Ovary (tissue), 9 donors: Measurements from ENCODE around the gene ASCL2. TPM values are rescaled to one million over a fixed set of nuclear protein-coding genes. Genes with fewer than 3 reads are reported as not detected.

Experiments
- DNase-seq, 5 donors: peaks; one replicate each; pipeline ENCODE4 v3.0.0-alpha.2; 2019 to 2020
- H3K27ac ChIP-seq, 2 donors: fragments of 200-600 bp; one replicate each; pipeline versions ENCODE4 v1.5.1 to v1.8.0; 2019 to 2022
- H3K27me3 ChIP-seq: fragments of 200-600 bp; one replicate; pipeline ENCODE4 v1.8.0; 2022
- H3K36me3 ChIP-seq: fragments of 200-600 bp; sonication (generic); one replicate; pipeline ENCODE4 v1.5.1; 2019
- H3K4me1 ChIP-seq: one replicate; pipeline ENCODE4 v1.8.1; 2013; ENCODE audit warnings: mild to moderate bottlenecking, moderate library complexity; ENCODE audit not compliant: insufficient read depth
- H3K4me3 ChIP-seq: fragments of 200-600 bp; sonication (generic); one replicate; pipeline ENCODE4 v1.5.1; 2017
- H3K9me3 ChIP-seq, 2 donors: fragments of 200-600 bp in 1 of 2; sonication (generic) in 1 of 2; one replicate each; pipeline versions ENCODE4 v1.5.1 to v1.8.1; 2013 to 2019; ENCODE audit warnings: mild to moderate bottlenecking in 1 of 2, moderate library complexity in 1 of 2
- EP300 ChIP-seq: sonication (generic); formaldehyde crosslinking; IDR thresholded peaks from one replicate; pipeline ENCODE4 v1.6.1; 2017; ENCODE audit warnings: antibody characterized with exemption
- POLR2A ChIP-seq: fragments of 450-650 bp; IDR thresholded peaks from one replicate; pipeline ENCODE4 v1.6.1; 2017; ENCODE audit warnings: antibody characterized with exemption, mild to moderate bottlenecking, moderate library complexity
- WGBS, 3 donors: extraction: QIAGEN DNeasy Blood & Tissue Kit in 1 of 3; methylation state at CpG; one replicate each; pipeline versions ENCODE4 v1.1.5 to v1.1.7; 2013 to 2017; 5-methylcytosine and 5-hydroxymethylcytosine counted together
- intact Hi-C, 4 donors: fragments of 100-400 bp; cut with DNase I; formaldehyde crosslinking; loops; one replicate each; pipeline versions ENCODE4 v1.11.0 to v1.15.1; 2022 to 2023
- polyA plus RNA-seq, 2 donors: library from polyadenylated mRNA; stranded (reverse); fragments of 200-250 nt in 1 of 2; fragments of 350-450 nt in 1 of 2; fragmentation: Illumina TruSeq in 1 of 2; extraction: RNeasy Lipid Tissue Mini Kit (QIAGEN cat#74804) in 1 of 2; gene quantifications; one replicate each; pipeline ENCODE4 v1.2.3, GENCODE V29; 2013 to 2014
- total RNA-seq, 7 donors: library from RNA; depleted of rRNA in 2 of 7; stranded (reverse); fragments of >200 nt in 2 of 7; fragmentation: NEBNext Ultra II Directional in 3 of 7; extraction: Animal tissue kit (Norgen Biotek cat#: 25700) in 3 of 7; gene quantifications; one replicate each; pipeline versions ENCODE4 v1.1.0 to v1.2.4, GENCODE V29; 2016 to 2023
- TF ChIP-seq, protein P1 (sequence below), 3 donors: fragments of 450-650 bp in 2 of 3; fragments of 200-600 bp in 1 of 3; IDR thresholded peaks; one replicate each; pipeline versions ENCODE4 v1.5.1 to v1.8.0; 2016 to 2022; ENCODE audit warnings: antibody characterized with exemption in 3 of 3, mild to moderate bottlenecking in 1 of 3
- donor health status: DM: no; HTN: no; CAD: no; lungs with moderate emphysema.
- donor health status: DM: no; HTN: no; CAD: no.
- donor health status: Bipolar disorder and iron deficiency.
- donor health status: DM: yes; HTN: yes; CAD: no.
- donor health status: DM: no; HTN: no; CAD: no.
- donor health status: DM: yes; HTN: yes; CAD: no.

The ASCL2 gene
- total and polyA plus RNA-seq, 9 donors, result 0.10 to 1.3 (median 0.24) TPM

DNA sequence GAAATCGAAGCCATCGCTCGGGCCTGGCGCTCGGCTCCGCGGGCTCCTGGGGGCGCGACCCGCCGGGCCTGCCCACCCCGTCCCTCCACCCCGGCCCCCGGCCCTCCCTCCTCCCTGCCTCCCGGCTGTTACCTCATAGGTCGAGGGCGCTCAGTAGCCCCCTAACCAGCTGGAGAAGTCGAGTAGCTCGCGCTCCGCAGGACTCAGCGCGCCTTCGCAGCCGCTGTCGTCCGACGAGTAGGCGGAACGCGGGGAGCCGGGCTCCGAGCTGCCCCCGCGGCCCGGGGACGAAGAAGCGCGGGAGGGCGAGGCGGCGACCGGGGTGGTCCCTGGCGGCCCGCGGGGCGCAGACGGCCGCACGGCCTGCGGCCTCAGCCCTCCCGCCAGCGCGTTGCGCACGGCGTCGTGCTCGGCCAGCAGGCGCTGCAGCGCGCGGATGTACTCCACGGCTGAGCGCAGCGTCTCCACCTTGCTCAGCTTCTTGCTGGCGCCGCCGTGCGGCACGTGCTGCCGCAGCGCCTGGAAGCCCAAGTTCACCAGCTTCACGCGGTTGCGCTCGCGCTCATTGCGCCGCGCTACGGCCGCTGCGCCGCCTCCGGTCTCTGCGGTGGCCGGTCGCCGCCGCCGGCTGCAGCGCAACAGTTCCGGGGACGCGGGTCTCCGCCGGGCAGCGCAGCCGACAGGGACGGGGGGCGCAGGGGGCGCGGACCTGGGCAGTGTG, 627 bp downstream of the ASCL2 start:
- DNase-seq, result peak in 3 of 5 donors; percentile 18 to 48 (median 25)
- 1 to 2% (median 1%) methylated on average over 36 to 104 of the region's 104 CpGs for WGBS, 3 donors
- H3K9me3 ChIP-seq, result no peaks in the 10 kb centered on the region
- no peaks in the 10 kb centered on the region for H3K36me3 ChIP-seq
- TF ChIP-seq POLR2A (no peak), EP300 (no peak)
- TF ChIP-seq, protein P1, sequence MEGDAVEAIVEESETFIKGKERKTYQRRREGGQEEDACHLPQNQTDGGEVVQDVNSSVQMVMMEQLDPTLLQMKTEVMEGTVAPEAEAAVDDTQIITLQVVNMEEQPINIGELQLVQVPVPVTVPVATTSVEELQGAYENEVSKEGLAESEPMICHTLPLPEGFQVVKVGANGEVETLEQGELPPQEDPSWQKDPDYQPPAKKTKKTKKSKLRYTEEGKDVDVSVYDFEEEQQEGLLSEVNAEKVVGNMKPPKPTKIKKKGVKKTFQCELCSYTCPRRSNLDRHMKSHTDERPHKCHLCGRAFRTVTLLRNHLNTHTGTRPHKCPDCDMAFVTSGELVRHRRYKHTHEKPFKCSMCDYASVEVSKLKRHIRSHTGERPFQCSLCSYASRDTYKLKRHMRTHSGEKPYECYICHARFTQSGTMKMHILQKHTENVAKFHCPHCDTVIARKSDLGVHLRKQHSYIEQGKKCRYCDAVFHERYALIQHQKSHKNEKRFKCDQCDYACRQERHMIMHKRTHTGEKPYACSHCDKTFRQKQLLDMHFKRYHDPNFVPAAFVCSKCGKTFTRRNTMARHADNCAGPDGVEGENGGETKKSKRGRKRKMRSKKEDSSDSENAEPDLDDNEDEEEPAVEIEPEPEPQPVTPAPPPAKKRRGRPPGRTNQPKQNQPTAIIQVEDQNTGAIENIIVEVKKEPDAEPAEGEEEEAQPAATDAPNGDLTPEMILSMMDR (IDR thresholded peaks at IDR 0.05), result no peak
- no peak overlapping the region for H3K27ac ChIP-seq
- peak overlapping the region; percentile 40 for H3K4me3 ChIP-seq
- intact Hi-C loops, result no loop called here
- H3K27me3 ChIP-seq, result peaks cover 4% of the 10 kb centered on the region
- H3K4me1 ChIP-seq, result peaks cover 5% of the 10 kb centered on the region

DNA sequence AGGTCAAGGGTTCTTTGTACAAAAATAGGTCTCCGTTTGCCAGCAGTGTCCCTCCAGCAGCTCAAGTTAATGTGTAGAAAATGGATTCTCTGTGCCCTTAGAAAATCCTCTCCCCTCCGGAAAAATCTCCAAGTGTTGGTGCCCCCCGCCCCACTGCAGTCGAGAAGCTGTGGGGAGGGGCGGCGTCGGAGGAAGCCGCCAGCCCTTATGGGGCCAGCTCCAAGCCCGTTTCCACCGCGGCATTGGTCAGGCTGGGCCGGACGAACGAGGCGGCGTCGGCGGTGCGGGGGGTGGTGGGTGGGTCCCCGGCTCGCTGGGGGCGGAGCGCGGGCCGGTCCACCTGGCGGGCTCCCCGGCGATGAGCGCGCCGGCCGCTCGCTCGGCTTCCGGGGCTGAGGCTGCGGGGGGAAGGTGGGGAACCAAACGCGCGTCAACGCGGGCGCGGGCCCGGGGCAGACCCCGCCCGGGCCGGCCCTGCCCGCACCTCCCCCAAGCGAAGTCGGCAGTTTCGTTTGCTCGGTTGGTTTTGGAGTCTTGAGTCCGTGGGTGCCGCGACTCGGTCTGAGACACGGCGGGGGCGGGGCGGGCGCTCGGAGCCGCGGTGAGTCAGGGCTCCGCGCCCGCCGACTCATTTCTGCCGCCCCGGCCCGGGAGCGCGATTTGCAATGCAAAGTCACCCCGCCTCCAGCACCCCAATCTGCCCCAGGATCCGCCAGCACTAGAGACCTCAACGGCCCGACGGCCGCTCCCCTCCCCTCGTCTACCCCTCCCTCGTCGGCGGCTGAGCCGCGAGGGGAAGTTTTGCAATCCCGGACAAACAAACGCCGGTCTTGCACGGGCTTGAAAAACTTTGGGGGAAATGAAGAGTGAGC, 1.4 kb downstream of the ASCL2 start:
- intact Hi-C loops, result no loop called here
- DNase-seq, result peak in 3 of 5 donors; percentile 23 to 36 (median 26)
- 1% methylated on average over 57 to 89 of the region's 89 CpGs for WGBS, 3 donors
- H3K27ac ChIP-seq, result no peak overlapping the region
- H3K27me3 ChIP-seq, result peaks cover 4% of the 10 kb centered on the region
- H3K4me3 ChIP-seq, result peak overlapping the region; percentile 40
- no peaks in the 10 kb centered on the region for H3K36me3 ChIP-seq
- TF ChIP-seq EP300 (no peak), POLR2A (no peak)
- TF ChIP-seq, protein P1 (IDR thresholded peaks at IDR 0.05), result no peak
- no peaks in the 10 kb centered on the region for H3K9me3 ChIP-seq
- H3K4me1 ChIP-seq, result peaks cover 5% of the 10 kb centered on the region

DNA sequence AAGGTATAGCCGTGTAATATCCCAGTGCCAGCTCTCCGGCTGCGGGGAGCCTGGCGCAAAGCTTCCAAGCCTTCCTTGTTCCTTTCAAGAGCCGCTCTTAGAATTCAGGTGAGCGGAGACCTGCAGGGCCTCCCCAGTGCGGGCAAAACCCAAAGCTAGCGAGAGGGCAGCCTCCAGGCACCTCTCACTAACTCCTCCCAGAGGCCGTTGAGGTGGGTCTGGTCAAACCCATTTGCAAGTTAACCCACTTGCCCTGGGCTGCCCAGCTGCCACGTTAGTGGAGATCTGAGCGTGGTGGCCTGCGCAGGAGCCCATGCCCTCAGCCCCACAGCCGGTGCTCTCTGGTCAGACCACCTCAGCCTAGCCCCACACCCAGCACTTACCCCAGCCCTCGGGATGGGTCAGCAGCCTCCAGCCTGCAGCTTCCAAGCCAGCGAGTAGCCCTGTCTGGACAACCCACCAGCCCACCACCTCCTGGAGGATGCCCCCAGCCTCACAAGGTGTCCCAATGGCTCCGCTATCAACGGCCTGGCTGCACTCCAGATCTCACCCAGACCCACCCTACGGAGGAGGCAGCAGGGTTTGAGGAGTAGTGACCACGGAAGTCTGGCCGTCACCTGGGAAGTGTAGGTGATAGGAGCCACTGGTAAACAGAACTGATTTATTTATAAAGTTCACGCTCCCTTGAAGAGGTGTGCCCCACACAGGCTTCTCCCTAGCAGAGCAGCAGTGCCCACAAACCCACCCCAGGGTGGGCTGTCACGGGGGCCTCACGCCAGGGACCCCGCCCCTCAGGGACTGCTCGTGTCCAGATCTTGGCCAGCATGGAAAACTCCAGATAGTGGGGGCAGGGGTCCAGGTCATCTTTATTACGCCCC, 2.3 kb downstream of the ASCL2 start:
- H3K27me3 ChIP-seq, result peaks cover 4% of the 10 kb centered on the region
- peak in 3 of 5 donors; percentile 17 to 33 (median 22) for DNase-seq
- TF ChIP-seq, protein P1 (IDR thresholded peaks at IDR 0.05), result no peak
- TF ChIP-seq POLR2A, result no peak
- no peak for TF ChIP-seq EP300
- H3K27ac ChIP-seq, result no peak overlapping the region
- no peaks in the 10 kb centered on the region for H3K9me3 ChIP-seq
- no peak overlapping the region for H3K4me3 ChIP-seq
- peaks cover 5% of the 10 kb centered on the region for H3K4me1 ChIP-seq
- intact Hi-C loops, result no loop called here
- no peaks in the 10 kb centered on the region for H3K36me3 ChIP-seq
- WGBS, 3 donors, result 66 to 72% (median 68%) methylated on average over 26 of the region's 26 CpGs

DNA sequence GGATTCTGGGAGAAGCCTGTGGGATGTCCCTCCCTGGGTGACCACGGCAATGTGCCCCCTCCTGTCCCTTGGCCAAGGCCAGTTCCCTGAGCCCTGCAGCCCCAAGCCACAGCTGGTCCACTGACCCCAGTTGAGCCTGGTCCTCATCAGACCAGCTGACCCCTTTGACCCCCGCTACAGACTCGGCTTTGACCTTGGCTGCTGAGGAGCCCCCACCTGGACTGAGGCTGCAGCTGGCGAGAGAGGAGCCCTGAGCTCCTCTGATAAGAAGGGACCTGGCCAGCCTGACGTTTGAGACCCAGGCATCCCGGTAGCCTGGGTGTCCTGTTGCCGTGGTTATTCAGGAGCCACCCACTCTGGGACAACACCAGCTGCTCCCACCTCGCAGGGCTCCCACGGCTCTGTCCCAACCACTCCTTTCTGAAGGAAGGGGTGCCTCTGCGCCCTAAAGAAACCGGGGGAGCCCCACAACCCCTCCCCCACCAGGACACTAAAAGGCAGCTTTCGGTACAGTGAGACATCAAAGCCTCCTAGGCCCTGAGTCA, 3.0 kb downstream of the ASCL2 start:
- peak in 3 of 5 donors; percentile 8 to 21 (median 11) for DNase-seq
- TF ChIP-seq, protein P1 (IDR thresholded peaks at IDR 0.05), result no peak
- TF ChIP-seq POLR2A (no peak), EP300 (no peak)

More for the DNA sequence above, 3.0 kb downstream of the ASCL2 start:
- intact Hi-C loops, result no loop called here
- Histone ChIP-seq H3K27ac (no peak overlapping the region), H3K36me3 (no peaks in the 10 kb centered on the region), H3K4me3 (no peak overlapping the region), H3K4me1 (peaks cover 5% of the 10 kb centered on the region), H3K9me3 (no peaks in the 10 kb centered on the region), H3K27me3 (peaks cover 4% of the 10 kb centered on the region)
- WGBS, 3 donors, result 67 to 76% (median 76%) methylated on average over 10 to 12 of the region's 12 CpGs
